NCI-H2227 (cell line): Measurements from ENCODE around the gene SMC1B.
"Not testable (repeated sequence)": the region's sequence is repeated elsewhere in the genome, so short reads cannot be mapped to it uniquely, and the experiment has no call there.

Experiments
- DNase-seq: peaks from one replicate; lab custom pipeline; 2025; ENCODE audit not compliant: unreplicated experiment; lab: John Stamatoyannopoulos, UW

The SMC1B gene

GRCh38 chr22:45413368-45414211, at the start of gene SMC1B, which contains the start of gene RIBC2:
TSS of gene SMC1B (minus strand) at chr22:45413599. CDS start at chr22:45413567, 32 bp downstream.
TSS of gene RIBC2 (plus strand) at chr22:45413693. CDS start at chr22:45413887, 194 bp downstream.
- peak; percentile 97 for DNase-seq

- DNase-seq: no peak
Observed at GRCh38 chr22:45462034-45462655, 48.7 kb upstream of the SMC1B start.

- no peak for DNase-seq
Observed at GRCh38 chr22:45460288-45461109, 47.1 kb upstream of the SMC1B start.

GRCh38 chr22:45459235-45459634, 45.8 kb upstream of the SMC1B start:
- DNase-seq: no peak

GRCh38 chr22:45458532-45458931, 45.1 kb upstream of the SMC1B start:
- no peak for DNase-seq

GRCh38 chr22:45456811-45457210, 43.4 kb upstream of the SMC1B start:
- no peak for DNase-seq

- DNase-seq: no peak
Observed at GRCh38 chr22:45455621-45456020, 42.2 kb upstream of the SMC1B start.

GRCh38 chr22:45455212-45455611, 41.8 kb upstream of the SMC1B start:
- DNase-seq: no peak

- no peak for DNase-seq
Observed at GRCh38 chr22:45454275-45454674, 40.9 kb upstream of the SMC1B start.

GRCh38 chr22:45453764-45454163, 40.4 kb upstream of the SMC1B start:
- no peak for DNase-seq

- DNase-seq: no peak
Observed at GRCh38 chr22:45452565-45453379, 39.4 kb upstream of the SMC1B start.

GRCh38 chr22:45451972-45452371, 38.6 kb upstream of the SMC1B start:
- DNase-seq: no peak

GRCh38 chr22:45450921-45451651, 37.7 kb upstream of the SMC1B start:
- no peak for DNase-seq

GRCh38 chr22:45450101-45450785, 36.8 kb upstream of the SMC1B start:
- DNase-seq: no peak

- not testable (repeated sequence) for DNase-seq
Observed at GRCh38 chr22:45449442-45449841, 36.0 kb upstream of the SMC1B start.

GRCh38 chr22:45448431-45448830, 35.0 kb upstream of the SMC1B start:
- no peak for DNase-seq

- DNase-seq: not testable (repeated sequence)
Observed at GRCh38 chr22:45447596-45447995, 34.2 kb upstream of the SMC1B start.

GRCh38 chr22:45446216-45446615, 32.8 kb upstream of the SMC1B start:
- DNase-seq: no peak

GRCh38 chr22:45445031-45445710, 31.8 kb upstream of the SMC1B start:
- DNase-seq: no peak
